ENCODE measurements around the gene MYO6.

Gene MYO6

GRCh38 chr6:75800708-75801505 lies 51.9 kb downstream of the MYO6 start:
- H3K9me3 ChIP-seq (ENCODE audit: low read depth, low read length), result no peaks in the 10 kb centered on the region

GRCh38 chr6:75802366-75802765 lies 53.3 kb downstream of the MYO6 start:
- no peak for DNase-seq (ENCODE audit: low read depth, low spot score)
- Histone ChIP-seq H3K9me3 (ENCODE audit: low read depth, low read length) (no peaks in the 10 kb centered on the region), H3K4me3 (no peak overlapping the region), H3K27ac (no peak overlapping the region), H3K9ac (ENCODE audit: insufficient read length) (no peak overlapping the region), H3K36me3 (ENCODE audit: insufficient read depth, low read length) (no peaks in the 10 kb centered on the region)
- TF ChIP-seq POLR2AphosphoS5 (IDR thresholded peaks at IDR 0.05; ENCODE audit: borderline replicate concordance, low read depth, low read length) (no peak), EZH2 (IDR thresholded peaks at IDR 0.05) (no peak), FOXP2 (optimal IDR thresholded peaks at IDR 0.05; ENCODE audit: control extremely low read depth, extremely low read length, insufficient read depth) (no peak)

More at GRCh38 chr6:75800708-75801505, 51.9 kb downstream of the MYO6 start:
- Histone ChIP-seq H3K9ac (ENCODE audit: insufficient read length) (no peak overlapping the region), H3K27ac (no peak overlapping the region), H3K36me3 (ENCODE audit: insufficient read depth, low read length) (no peaks in the 10 kb centered on the region), H3K4me3 (no peak overlapping the region)
- TF ChIP-seq POLR2AphosphoS5 (IDR thresholded peaks at IDR 0.05; ENCODE audit: borderline replicate concordance, low read depth, low read length) (no peak), EZH2 (IDR thresholded peaks at IDR 0.05) (no peak), FOXP2 (optimal IDR thresholded peaks at IDR 0.05; ENCODE audit: control extremely low read depth, extremely low read length, insufficient read depth) (no peak)
- DNase-seq (ENCODE audit: low read depth, low spot score), result no peak

GRCh38 chr6:75808507-75808906 lies 59.5 kb downstream of the MYO6 start:
- no peak overlapping the region for H3K27ac ChIP-seq
- H3K9me3 ChIP-seq (ENCODE audit: low read depth, low read length), result no peaks in the 10 kb centered on the region
- no peak for DNase-seq (ENCODE audit: low read depth, low spot score)
- no peak overlapping the region for H3K4me3 ChIP-seq
- no peak for TF ChIP-seq EZH2 (IDR thresholded peaks at IDR 0.05)
- no peaks in the 10 kb centered on the region for H3K36me3 ChIP-seq (ENCODE audit: insufficient read depth, low read length)
- no peak overlapping the region for H3K9ac ChIP-seq (ENCODE audit: insufficient read length)

- Histone ChIP-seq H3K9ac (ENCODE audit: insufficient read length) (no peak overlapping the region), H3K4me3 (no peak overlapping the region), H3K9me3 (ENCODE audit: low read depth, low read length) (no peaks in the 10 kb centered on the region), H3K36me3 (ENCODE audit: insufficient read depth, low read length) (no peaks in the 10 kb centered on the region), H3K27ac (no peak overlapping the region)
- no peak for DNase-seq (ENCODE audit: low read depth, low spot score)
- TF ChIP-seq EZH2 (IDR thresholded peaks at IDR 0.05) (no peak), POLR2AphosphoS5 (IDR thresholded peaks at IDR 0.05; ENCODE audit: borderline replicate concordance, low read depth, low read length) (no peak), FOXP2 (optimal IDR thresholded peaks at IDR 0.05; ENCODE audit: control extremely low read depth, extremely low read length, insufficient read depth) (no peak)
Observed at GRCh38 chr6:75812560-75812959, 63.5 kb downstream of the MYO6 start.

GRCh38 chr6:75813476-75814250 lies 64.6 kb downstream of the MYO6 start:
- Histone ChIP-seq H3K36me3 (ENCODE audit: insufficient read depth, low read length) (no peaks in the 10 kb centered on the region), H3K4me3 (no peak overlapping the region)

GRCh38 chr6:75815756-75816155 lies 66.7 kb downstream of the MYO6 start:
- H3K36me3 ChIP-seq (ENCODE audit: insufficient read depth, low read length), result no peaks in the 10 kb centered on the region
- H3K27ac ChIP-seq, result no peak overlapping the region
- no peak overlapping the region for H3K4me3 ChIP-seq
- no peak for DNase-seq (ENCODE audit: low read depth, low spot score)
- H3K9me3 ChIP-seq (ENCODE audit: low read depth, low read length), result no peaks in the 10 kb centered on the region
- no peak overlapping the region for H3K9ac ChIP-seq (ENCODE audit: insufficient read length)
- TF ChIP-seq EZH2 (IDR thresholded peaks at IDR 0.05) (no peak), FOXP2 (optimal IDR thresholded peaks at IDR 0.05; ENCODE audit: control extremely low read depth, extremely low read length, insufficient read depth) (no peak), POLR2AphosphoS5 (IDR thresholded peaks at IDR 0.05; ENCODE audit: borderline replicate concordance, low read depth, low read length) (no peak)

More at GRCh38 chr6:75813476-75814250, 64.6 kb downstream of the MYO6 start:
- Histone ChIP-seq H3K9ac (ENCODE audit: insufficient read length) (no peak overlapping the region), H3K27ac (no peak overlapping the region), H3K9me3 (ENCODE audit: low read depth, low read length) (no peaks in the 10 kb centered on the region)
- TF ChIP-seq FOXP2 (optimal IDR thresholded peaks at IDR 0.05; ENCODE audit: control extremely low read depth, extremely low read length, insufficient read depth), result no peak
- TF ChIP-seq POLR2AphosphoS5 (IDR thresholded peaks at IDR 0.05; ENCODE audit: borderline replicate concordance, low read depth, low read length), result no peak
- no peak for TF ChIP-seq EZH2 (IDR thresholded peaks at IDR 0.05)
- no peak for DNase-seq (ENCODE audit: low read depth, low spot score)

- no peak overlapping the region for H3K9ac ChIP-seq (ENCODE audit: insufficient read length)
- H3K36me3 ChIP-seq (ENCODE audit: insufficient read depth, low read length), result no peaks in the 10 kb centered on the region
- peak; percentile 20 for DNase-seq (ENCODE audit: low read depth, low spot score)
- H3K4me3 ChIP-seq, result no peak overlapping the region
- H3K9me3 ChIP-seq (ENCODE audit: low read depth, low read length), result no peaks in the 10 kb centered on the region
- peak overlapping the region; percentile 44; the same call in 1 of the 2 replicates for H3K27ac ChIP-seq
- no peak for TF ChIP-seq POLR2AphosphoS5 (IDR thresholded peaks at IDR 0.05; ENCODE audit: borderline replicate concordance, low read depth, low read length)
Observed at GRCh38 chr6:75818098-75818855, 69.2 kb downstream of the MYO6 start.

- TF ChIP-seq POLR2AphosphoS5 (IDR thresholded peaks at IDR 0.05; ENCODE audit: borderline replicate concordance, low read depth, low read length) (no peak), FOXP2 (optimal IDR thresholded peaks at IDR 0.05; ENCODE audit: control extremely low read depth, extremely low read length, insufficient read depth) (no peak), EZH2 (IDR thresholded peaks at IDR 0.05) (no peak)
- DNase-seq (ENCODE audit: low read depth, low spot score), result no peak
- Histone ChIP-seq H3K4me3 (no peak overlapping the region), H3K27ac (no peak overlapping the region), H3K9ac (ENCODE audit: insufficient read length) (no peak overlapping the region), H3K36me3 (ENCODE audit: insufficient read depth, low read length) (no peaks in the 10 kb centered on the region), H3K9me3 (ENCODE audit: low read depth, low read length) (no peaks in the 10 kb centered on the region)
Observed at GRCh38 chr6:75819776-75820487, 70.9 kb downstream of the MYO6 start.

Measured in SK-N-MC (cell line).